A549 treated with ZK216348 at 1 μM for 4 hours (cell line): ENCODE data around the gene PSG5. TPM values are rescaled to one million over a fixed set of nuclear protein-coding genes. Genes with fewer than 3 reads are reported as not detected.

Source experiments
- total RNA-seq: library from RNA; stranded (reverse); fragments of 200-300 nt; extraction: Qiagen RNA extraction; gene quantifications from 5 replicates; pipeline ENCODE4 v1.2.3, GENCODE V29; 2022; ENCODE audit warnings: low read depth

The PSG5 gene
- total RNA-seq = 0.54 to 0.84 TPM (median 0.60 TPM) in 5 replicates

GRCh38 chr19:43186311-43186935 is at the start of gene PSG5:
Gene PSG5 (minus strand): TSS chr19:43186536. CDS start chr19:43186405, 131 bp downstream.

GRCh38 chr19:43205471-43206105 is 19.3 kb upstream of the PSG5 start, which contains the start of gene PSG4:
Gene PSG4 (minus strand): TSS chr19:43205638. CDS start chr19:43205536, 102 bp downstream.

Other genes starting within 250 kb of the PSG5 start
- gene PSG7, start 249.3 kb downstream of the PSG5 start, total RNA-seq = 0.14 to 0.29 TPM in 2 of 5 replicates, not detected in the others
- gene PSG11, start 160.1 kb downstream of the PSG5 start, total RNA-seq = not detected in 5 replicates
- gene PSG2, start 103.8 kb downstream of the PSG5 start, total RNA-seq = not detected in 5 replicates
- 0.22 to 2.0 TPM (median 0.50 TPM) in 5 replicates for gene PSG4, start 19.1 kb upstream of the PSG5 start, total RNA-seq
- gene PSG9, start 83.0 kb upstream of the PSG5 start, total RNA-seq = 0.12 to 0.47 TPM (median 0.20 TPM) in 4 of 5 replicates, not detected in the other
- gene CD177, start 167.2 kb upstream of the PSG5 start, total RNA-seq = 0.08 to 0.20 TPM (median 0.13 TPM) in 5 replicates
- gene TEX101, start 228.4 kb upstream of the PSG5 start, total RNA-seq = not detected in 5 replicates